ENCODE results near the gene DUOX1. TPM values are rescaled to one million over a fixed set of nuclear protein-coding genes. Genes with fewer than 3 reads are reported as not detected.
A peak's percentile ranks its signal among the peaks of the same experiment; 100 is the strongest.

The DUOX1 gene
- total and polyA plus RNA-seq, 12 donors, result 0.14 to 0.99 (median 0.61) TPM; not detected in 1

DNA sequence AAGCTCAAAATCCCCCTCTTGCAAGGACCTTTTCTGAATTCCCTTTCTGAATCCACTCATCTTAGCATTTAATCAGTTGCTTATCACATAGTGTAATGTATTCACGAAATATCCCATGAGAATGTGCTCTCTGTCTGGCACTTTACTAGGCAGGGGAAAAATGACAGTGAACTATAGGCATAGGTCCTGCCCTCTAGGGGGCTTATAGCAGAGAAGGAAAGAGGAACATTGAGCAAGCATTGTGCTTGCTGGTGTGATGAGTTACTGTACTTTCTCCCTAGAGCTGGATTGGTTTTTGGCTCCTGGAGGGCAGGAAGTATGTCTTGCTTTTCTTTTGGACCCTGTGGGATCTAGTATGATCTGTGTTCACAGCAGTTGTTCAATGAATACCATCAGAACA lies 42.3 kb upstream of the DUOX1 start:
- H3K4me1 ChIP-seq, result peaks cover 0 to 4% (median 0%) of the 10 kb centered on the region in 9 donors
- no peak for ATAC-seq
- WGBS, 2 donors, result 57 to 60% methylated on average over 1 of the region's 1 CpG

DNA sequence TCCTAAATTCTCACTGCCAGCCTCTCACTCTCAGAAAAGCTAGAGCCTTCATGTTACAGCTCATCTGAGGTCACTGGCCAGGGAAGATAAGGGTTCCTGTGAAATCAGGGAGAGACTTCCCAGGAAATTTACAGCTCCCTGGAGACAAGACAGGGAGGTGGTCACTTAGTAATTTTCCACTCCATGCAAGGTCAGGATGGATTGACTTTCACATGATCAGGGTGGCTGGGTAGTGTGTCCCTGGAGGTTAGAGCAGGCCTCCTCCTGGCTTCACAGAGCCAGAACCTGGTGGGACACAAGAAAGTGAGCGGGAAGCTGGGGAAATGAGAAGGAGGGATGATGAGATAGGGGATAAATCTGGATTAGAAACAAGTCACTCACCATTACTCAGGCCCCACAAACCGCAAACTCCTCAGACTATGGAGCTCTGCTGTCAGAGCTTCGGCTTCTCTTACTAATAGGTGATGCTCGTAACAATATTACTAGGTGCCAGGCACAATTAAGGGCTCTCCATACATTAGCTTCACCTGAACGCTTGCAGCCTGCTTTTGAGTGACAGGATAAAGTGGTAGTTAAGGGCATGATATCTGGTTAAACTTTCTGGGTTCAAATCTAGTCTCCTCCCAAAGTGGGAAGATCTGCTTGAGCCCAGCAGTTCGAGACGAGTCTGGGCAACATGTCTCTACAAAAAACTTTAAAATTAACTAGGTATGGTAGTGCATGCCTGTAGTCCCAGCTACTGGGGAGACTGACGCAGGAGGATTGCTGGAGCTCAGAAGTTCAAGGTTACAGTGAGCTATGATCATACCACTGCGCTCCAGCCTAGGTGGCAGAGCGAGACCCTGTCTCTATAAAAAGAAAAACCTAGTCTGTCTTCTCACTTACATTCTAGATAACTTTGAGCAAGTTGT lies 40.7 kb upstream of the DUOX1 start:
- TF ChIP-seq, protein P1, sequence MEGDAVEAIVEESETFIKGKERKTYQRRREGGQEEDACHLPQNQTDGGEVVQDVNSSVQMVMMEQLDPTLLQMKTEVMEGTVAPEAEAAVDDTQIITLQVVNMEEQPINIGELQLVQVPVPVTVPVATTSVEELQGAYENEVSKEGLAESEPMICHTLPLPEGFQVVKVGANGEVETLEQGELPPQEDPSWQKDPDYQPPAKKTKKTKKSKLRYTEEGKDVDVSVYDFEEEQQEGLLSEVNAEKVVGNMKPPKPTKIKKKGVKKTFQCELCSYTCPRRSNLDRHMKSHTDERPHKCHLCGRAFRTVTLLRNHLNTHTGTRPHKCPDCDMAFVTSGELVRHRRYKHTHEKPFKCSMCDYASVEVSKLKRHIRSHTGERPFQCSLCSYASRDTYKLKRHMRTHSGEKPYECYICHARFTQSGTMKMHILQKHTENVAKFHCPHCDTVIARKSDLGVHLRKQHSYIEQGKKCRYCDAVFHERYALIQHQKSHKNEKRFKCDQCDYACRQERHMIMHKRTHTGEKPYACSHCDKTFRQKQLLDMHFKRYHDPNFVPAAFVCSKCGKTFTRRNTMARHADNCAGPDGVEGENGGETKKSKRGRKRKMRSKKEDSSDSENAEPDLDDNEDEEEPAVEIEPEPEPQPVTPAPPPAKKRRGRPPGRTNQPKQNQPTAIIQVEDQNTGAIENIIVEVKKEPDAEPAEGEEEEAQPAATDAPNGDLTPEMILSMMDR (IDR thresholded peaks at IDR 0.05), result no peak
- Histone ChIP-seq H3K9me3 (no peaks in the 10 kb centered on the region), H3K27ac (no peak overlapping the region), H3K4me1 (peaks cover 0 to 4% (median 0%) of the 10 kb centered on the region in 9 donors), H3K4me3 (no peak overlapping the region), H3K27me3 (peaks cover 0 to 12% (median 0%) of the 10 kb centered on the region in 7 donors), H3K36me3 (no peaks in the 10 kb centered on the region)
- ATAC-seq (peak in 2 of 8 donors; percentile 20 to 24), DNase-seq (no peak)
- 81 to 86% methylated on average over 10 of the region's 10 CpGs for WGBS, 2 donors
- intact Hi-C loops (cut with DNase I), result no loop called here

More for the DNA sequence above, 42.3 kb upstream of the DUOX1 start:
- intact Hi-C loops (cut with DNase I), result no loop called here
- DNase-seq, result no peak
- peaks cover 0 to 18% (median 0%) of the 10 kb centered on the region in 7 donors for H3K27me3 ChIP-seq
- TF ChIP-seq, protein P1 (IDR thresholded peaks at IDR 0.05), result no peak
- H3K36me3 ChIP-seq, result no peaks in the 10 kb centered on the region
- no peak overlapping the region for H3K27ac ChIP-seq
- H3K4me3 ChIP-seq, result no peak overlapping the region
- H3K9me3 ChIP-seq, result no peaks in the 10 kb centered on the region

DNA sequence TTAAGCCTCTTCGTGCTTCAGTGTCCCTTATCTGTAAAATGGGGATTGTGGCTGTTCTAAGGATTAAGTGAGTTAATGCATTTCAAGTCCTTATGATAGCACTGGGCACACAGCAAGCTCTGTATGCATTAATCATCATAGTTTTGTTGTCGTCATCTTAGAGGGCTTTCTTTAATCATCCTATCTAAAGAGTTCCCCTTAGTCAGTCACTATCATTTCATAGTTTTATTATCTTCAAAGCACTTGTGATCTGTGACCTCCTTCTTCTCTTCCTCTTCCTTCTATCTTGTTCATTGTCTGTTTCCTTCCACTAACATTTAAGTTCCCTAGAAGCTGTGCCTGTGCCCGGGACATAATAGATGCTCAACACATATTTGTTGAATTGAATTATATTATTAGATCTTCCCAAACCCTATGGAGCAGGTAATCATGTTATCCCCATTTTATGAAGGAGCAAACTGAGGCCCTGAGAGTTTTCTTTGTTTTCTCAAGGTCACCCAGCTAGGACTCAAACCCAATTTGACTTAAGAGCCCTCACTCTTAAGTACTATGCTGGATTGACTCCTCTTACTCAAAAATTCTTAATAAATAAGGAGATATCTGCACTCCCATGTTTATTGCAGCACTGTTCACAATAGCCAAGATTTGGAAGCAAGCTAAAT lies 40.0 kb upstream of the DUOX1 start:
- H3K4me3 ChIP-seq, result no peak overlapping the region
- DNase-seq (no peak), ATAC-seq (no peak)
- H3K36me3 ChIP-seq, result no peaks in the 10 kb centered on the region
- no peaks in the 10 kb centered on the region for H3K9me3 ChIP-seq
- H3K27ac ChIP-seq, result no peak overlapping the region
- TF ChIP-seq, protein P1 (IDR thresholded peaks at IDR 0.05), result no peak
- H3K4me1 ChIP-seq, result peaks cover 0 to 4% (median 0%) of the 10 kb centered on the region in 9 donors
- WGBS, 2 donors, result 38 to 40% methylated on average over 3 of the region's 3 CpGs
- H3K27me3 ChIP-seq, result peaks cover 0 to 12% (median 0%) of the 10 kb centered on the region in 7 donors
- intact Hi-C loops (cut with DNase I), result no loop called here

DNA sequence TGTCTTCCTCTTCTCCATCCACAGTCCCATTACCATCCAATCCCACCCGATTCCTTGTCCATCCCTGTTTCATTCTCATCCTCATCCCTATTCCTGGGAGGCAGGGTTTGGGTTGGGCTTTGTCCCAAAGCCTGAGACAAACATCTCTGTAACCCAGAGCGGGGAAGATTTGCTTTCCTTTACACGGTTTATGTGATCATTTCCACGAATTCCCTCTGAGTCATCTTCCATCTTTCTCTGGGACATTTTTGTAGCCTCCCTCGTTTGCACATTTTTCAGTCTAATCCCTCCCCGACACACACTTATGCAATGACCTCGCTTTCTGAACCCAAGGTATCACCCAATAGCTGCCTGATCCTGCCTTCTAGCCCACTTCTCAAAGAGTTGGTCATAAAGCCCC lies 38.6 kb upstream of the DUOX1 start:
- no peak for ATAC-seq
- TF ChIP-seq, protein P1 (IDR thresholded peaks at IDR 0.05), result no peak
- WGBS, 2 donors, result 61% methylated on average over 7 of the region's 7 CpGs
- H3K4me3 ChIP-seq, result no peak overlapping the region
- H3K27ac ChIP-seq, result no peak overlapping the region
- no peak for DNase-seq
- H3K9me3 ChIP-seq, result no peaks in the 10 kb centered on the region
- H3K36me3 ChIP-seq, result no peaks in the 10 kb centered on the region
- intact Hi-C loops (cut with DNase I), result no loop called here
- H3K27me3 ChIP-seq, result peaks cover 0 to 12% (median 0%) of the 10 kb centered on the region in 7 donors
- H3K4me1 ChIP-seq, result peaks cover 0 to 4% (median 0%) of the 10 kb centered on the region in 9 donors
